ENCODE data around the gene EEFSEC.

EEFSEC gene

GRCh38 chr3:128245460-128245859 is 92.2 kb downstream of the EEFSEC start:
- DNase-seq = no peak

GRCh38 chr3:128247666-128248409 is 94.6 kb downstream of the EEFSEC start:
- DNase-seq = peak; percentile 31 to 91 (median 81)

- no peak for DNase-seq
These were observed 98.8 kb downstream of the EEFSEC start for GRCh38 chr3:128252083-128252482.

- no peak for DNase-seq
These were observed 99.9 kb downstream of the EEFSEC start for GRCh38 chr3:128253150-128253549.

- no peak for DNase-seq
These were observed 100.8 kb downstream of the EEFSEC start for GRCh38 chr3:128254066-128254590.

GRCh38 chr3:128254967-128255366 is 101.7 kb downstream of the EEFSEC start:
- no peak for DNase-seq

- DNase-seq = no peak
These were observed 102.8 kb downstream of the EEFSEC start for GRCh38 chr3:128256131-128256530.

- DNase-seq = no peak
These were observed 104.4 kb downstream of the EEFSEC start for GRCh38 chr3:128257632-128258031.

- DNase-seq = no peak
These were observed 107.0 kb downstream of the EEFSEC start for GRCh38 chr3:128260275-128260674.

GRCh38 chr3:128262457-128262856 is 109.2 kb downstream of the EEFSEC start:
- DNase-seq = no peak

- DNase-seq = no peak
These were observed 109.8 kb downstream of the EEFSEC start for GRCh38 chr3:128263118-128263517.

- DNase-seq = no peak
These were observed 110.7 kb downstream of the EEFSEC start for GRCh38 chr3:128263946-128264345.

GRCh38 chr3:128266453-128266852 is 113.2 kb downstream of the EEFSEC start:
- no peak for DNase-seq

- DNase-seq = no peak
These were observed 114.3 kb downstream of the EEFSEC start for GRCh38 chr3:128267541-128267940.

GRCh38 chr3:128269006-128269775 is 115.9 kb downstream of the EEFSEC start:
- DNase-seq = no peak

GRCh38 chr3:128269796-128270195 is 116.5 kb downstream of the EEFSEC start:
- no peak for DNase-seq

GRCh38 chr3:128270559-128271492 is 117.5 kb downstream of the EEFSEC start:
- no peak for DNase-seq

- no peak for DNase-seq
These were observed 118.5 kb downstream of the EEFSEC start for GRCh38 chr3:128271536-128272332.

- no peak for DNase-seq
These were observed 120.0 kb downstream of the EEFSEC start for GRCh38 chr3:128273109-128273840.

GRCh38 chr3:128273841-128274573 is 120.7 kb downstream of the EEFSEC start:
- DNase-seq = no peak

GRCh38 chr3:128274837-128275236 is 121.6 kb downstream of the EEFSEC start:
- no peak for DNase-seq

Data from NCI-H1417 (cell line).